ENCODE data around the gene IL22RA2.

DNA sequence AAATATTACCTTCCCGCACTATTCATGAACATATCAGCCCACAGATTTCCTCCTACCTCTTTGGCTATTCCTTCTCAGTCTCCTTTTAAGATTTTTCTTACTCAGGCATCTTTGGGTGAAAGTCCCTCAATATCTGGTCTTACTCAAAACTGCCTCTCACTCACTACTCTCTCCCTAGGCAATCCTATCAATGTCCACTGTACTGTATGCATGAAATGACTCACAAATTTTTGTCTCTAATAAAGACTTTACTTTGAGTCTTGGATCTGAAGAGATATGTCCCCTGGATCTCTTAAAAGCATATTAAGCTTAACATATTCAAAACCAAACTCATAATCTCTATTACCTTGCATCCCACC is 24.4 kb downstream of the IL22RA2 start:
- TF ChIP-seq EZH2 (IDR thresholded peaks at IDR 0.05; ENCODE audit: borderline replicate concordance, low read length), result no peak
- TF ChIP-seq, protein P1, sequence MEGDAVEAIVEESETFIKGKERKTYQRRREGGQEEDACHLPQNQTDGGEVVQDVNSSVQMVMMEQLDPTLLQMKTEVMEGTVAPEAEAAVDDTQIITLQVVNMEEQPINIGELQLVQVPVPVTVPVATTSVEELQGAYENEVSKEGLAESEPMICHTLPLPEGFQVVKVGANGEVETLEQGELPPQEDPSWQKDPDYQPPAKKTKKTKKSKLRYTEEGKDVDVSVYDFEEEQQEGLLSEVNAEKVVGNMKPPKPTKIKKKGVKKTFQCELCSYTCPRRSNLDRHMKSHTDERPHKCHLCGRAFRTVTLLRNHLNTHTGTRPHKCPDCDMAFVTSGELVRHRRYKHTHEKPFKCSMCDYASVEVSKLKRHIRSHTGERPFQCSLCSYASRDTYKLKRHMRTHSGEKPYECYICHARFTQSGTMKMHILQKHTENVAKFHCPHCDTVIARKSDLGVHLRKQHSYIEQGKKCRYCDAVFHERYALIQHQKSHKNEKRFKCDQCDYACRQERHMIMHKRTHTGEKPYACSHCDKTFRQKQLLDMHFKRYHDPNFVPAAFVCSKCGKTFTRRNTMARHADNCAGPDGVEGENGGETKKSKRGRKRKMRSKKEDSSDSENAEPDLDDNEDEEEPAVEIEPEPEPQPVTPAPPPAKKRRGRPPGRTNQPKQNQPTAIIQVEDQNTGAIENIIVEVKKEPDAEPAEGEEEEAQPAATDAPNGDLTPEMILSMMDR (conservative IDR thresholded peaks at IDR 0.05 in 1 of 2, IDR thresholded peaks at IDR 0.05 in 1 of 2; ENCODE audit: extremely low read depth in 1 of 2, insufficient read depth in 1 of 2, low read depth in 1 of 2, low read length in 2 of 2), result no peak

Data from mammary epithelial cell (primary cell).